ENCODE results near the gene TRAK1.

TRAK1 gene

DNA sequence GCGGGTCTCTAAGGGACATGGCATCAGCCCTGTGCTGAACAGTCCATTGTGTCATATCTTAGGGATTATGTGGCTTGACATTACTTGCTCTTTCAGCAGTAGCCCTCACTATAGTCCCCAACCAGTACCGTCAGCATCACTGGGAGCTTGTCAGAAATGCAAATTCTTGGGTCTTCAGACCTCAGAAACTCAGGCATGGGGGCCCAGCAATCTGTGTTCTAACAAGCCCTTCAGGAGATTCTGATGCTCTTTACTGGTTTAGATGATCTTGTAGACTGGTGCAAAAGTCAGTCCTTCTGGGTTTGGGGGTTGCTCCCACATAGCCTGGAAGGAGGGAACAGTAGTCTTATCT lies 39.0 kb upstream of the TRAK1 start:
- DNase-seq (ENCODE audit: low read depth), result no peak
- TF ChIP-seq, protein P1, sequence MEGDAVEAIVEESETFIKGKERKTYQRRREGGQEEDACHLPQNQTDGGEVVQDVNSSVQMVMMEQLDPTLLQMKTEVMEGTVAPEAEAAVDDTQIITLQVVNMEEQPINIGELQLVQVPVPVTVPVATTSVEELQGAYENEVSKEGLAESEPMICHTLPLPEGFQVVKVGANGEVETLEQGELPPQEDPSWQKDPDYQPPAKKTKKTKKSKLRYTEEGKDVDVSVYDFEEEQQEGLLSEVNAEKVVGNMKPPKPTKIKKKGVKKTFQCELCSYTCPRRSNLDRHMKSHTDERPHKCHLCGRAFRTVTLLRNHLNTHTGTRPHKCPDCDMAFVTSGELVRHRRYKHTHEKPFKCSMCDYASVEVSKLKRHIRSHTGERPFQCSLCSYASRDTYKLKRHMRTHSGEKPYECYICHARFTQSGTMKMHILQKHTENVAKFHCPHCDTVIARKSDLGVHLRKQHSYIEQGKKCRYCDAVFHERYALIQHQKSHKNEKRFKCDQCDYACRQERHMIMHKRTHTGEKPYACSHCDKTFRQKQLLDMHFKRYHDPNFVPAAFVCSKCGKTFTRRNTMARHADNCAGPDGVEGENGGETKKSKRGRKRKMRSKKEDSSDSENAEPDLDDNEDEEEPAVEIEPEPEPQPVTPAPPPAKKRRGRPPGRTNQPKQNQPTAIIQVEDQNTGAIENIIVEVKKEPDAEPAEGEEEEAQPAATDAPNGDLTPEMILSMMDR (conservative IDR thresholded peaks at IDR 0.05; ENCODE audit: low read depth, low read length), result no peak
- H3K4me3 ChIP-seq (ENCODE audit: low read length), result no peak overlapping the region

DNA sequence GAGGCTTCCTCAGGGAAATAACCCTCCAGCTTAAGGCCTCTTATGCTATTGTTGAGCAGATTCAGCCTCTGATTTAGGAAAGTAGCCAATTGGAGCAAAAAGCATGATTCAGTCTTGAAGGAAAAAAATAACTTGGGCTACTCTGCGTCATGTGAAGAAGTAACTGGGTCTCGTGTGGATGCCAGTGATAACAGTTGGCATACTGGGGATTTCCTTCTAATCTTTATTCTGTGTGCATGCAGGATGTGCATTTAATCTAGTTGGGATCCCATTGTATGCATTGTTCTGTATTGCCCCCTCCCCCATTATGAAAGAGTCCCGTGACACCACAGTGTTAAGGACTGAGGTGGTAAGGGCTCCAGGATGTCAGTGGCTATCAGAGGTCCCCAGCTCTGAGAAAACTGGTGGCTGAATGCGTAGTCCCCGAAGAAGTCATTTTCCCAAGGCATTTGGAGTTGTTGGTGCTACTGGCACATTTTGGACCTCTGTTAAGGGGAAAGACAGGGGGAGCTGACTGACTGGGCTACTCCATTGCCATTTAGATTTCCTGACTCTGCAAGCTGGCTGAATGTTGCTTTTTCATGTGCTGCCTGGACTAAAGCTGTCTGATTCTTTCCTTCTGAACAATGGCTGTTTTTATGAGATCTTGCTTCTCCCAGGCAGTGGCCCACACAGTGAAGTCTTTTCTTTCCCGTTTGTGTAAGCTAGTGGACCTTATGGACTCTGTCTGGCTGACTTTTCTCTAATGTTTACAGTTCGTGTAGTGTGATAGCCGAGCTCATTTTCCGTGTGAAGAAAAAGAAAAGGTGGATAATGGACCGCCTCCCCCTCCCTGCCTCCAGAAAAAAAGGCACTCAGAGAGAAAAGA lies 38.4 kb upstream of the TRAK1 start:
- H3K4me3 ChIP-seq (ENCODE audit: low read length), result peak overlapping the region; percentile 5
- TF ChIP-seq, protein P1 (conservative IDR thresholded peaks at IDR 0.05; ENCODE audit: low read depth, low read length), result no peak
- DNase-seq (ENCODE audit: low read depth), result no peak

DNA sequence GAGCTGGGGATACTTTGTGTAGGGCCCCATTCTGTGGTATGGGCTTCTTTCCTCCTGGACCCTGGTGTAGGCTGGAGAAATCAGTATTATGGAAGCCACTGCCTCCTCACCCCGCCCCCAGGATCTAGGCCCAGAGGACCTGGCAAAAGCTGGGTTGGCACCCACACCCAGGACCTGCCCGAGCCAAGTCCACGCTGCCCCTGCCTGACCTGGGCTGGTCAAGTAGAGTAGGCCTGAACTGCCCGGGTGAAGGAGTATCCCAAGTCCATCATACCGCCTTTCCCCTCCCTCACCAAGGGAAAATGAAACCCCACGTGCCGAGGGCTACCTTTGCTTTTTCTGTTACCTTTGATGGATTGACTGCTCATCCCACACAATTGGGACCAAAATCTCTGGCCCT lies 37.7 kb upstream of the TRAK1 start:
- no peak overlapping the region for H3K4me3 ChIP-seq (ENCODE audit: low read length)
- TF ChIP-seq, protein P1 (conservative IDR thresholded peaks at IDR 0.05; ENCODE audit: low read depth, low read length), result no peak
- DNase-seq (ENCODE audit: low read depth), result no peak

DNA sequence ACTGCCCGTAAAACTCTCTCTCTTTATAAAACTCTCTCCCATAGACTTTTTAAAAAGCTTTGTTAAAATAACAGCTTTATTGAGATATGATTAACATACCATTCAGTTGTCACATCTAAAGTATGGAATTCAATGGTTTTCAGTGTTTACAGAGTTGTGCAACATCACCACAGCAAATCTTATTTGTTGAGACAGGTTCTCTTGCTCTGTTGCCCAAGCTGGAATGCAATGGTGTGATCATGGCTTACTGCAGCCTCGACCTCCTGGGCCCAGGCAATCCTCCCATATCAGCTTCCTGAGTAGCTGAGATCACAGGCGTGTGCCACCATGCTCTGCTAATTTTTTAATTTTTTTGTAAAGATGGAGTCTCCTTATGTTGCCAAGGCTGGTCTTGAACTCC lies 35.9 kb upstream of the TRAK1 start:
- TF ChIP-seq, protein P1 (conservative IDR thresholded peaks at IDR 0.05; ENCODE audit: low read depth, low read length), result no peak
- H3K4me3 ChIP-seq (ENCODE audit: low read length), result no peak overlapping the region
- DNase-seq (ENCODE audit: low read depth), result no peak

DNA sequence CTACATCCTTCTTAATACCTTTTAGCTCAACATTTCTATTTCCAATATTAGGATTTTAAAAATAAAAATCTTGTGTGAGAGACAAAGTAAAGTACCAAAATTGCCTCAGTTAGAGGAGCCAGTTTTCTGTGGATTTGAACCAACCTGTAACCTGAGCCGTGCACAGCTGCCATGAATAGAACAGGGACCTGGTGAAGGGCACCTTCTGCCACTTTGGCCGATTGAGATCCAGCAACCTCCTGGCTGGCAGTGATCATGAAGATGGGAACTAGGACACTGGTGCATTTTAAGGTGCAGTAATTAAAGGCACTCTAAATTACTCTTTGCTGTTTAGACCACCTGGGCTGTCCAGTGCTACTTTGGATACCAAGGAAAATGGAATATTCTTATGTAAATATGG lies 34.3 kb upstream of the TRAK1 start:
- no peak overlapping the region for H3K4me3 ChIP-seq (ENCODE audit: low read length)
- no peak for DNase-seq (ENCODE audit: low read depth)
- TF ChIP-seq, protein P1 (conservative IDR thresholded peaks at IDR 0.05; ENCODE audit: low read depth, low read length), result no peak

DNA sequence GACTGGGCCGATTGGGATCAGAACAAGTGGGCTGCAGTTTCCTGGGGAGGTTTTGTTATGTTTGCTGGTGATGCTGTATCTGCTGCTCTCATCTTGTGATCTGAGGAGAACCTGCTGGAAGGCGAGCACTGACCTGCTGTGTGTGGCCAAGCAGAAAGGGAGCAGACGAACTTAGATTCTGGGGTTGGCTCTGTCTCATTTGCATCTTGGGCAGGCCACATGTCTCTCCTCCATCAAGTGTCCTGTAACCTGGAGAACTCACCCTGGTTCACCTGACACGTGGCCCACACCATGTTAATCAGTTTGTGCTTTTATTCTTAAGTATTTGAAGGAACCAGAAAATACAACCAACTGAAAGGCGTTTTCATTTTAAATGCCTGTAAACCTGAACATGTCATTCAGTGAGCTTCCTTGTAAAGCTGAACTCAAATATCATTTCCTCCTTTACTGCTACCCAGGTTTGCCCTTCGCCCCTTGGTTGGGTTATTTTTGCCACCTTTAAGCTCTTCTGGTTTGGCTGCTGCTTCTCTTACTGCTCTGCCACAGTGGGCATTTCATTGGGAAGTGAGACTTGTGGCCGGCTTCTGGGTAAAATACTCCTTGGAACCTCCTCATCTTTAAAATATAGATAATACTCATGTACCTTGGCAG lies 33.5 kb upstream of the TRAK1 start:
- no peak overlapping the region for H3K4me3 ChIP-seq (ENCODE audit: low read length)
- TF ChIP-seq, protein P1 (conservative IDR thresholded peaks at IDR 0.05; ENCODE audit: low read depth, low read length), result no peak
- DNase-seq (ENCODE audit: low read depth), result no peak

All from retinal pigment epithelial cell (primary cell).